NCI-H748 treated with DMSO at 0.1 percent for 48 hours (cell line): ENCODE results near the gene NPPA.
"Not testable (repeated sequence)": the region's sequence is repeated elsewhere in the genome, so short reads cannot be mapped to it uniquely, and the experiment has no call there.

Source experiments
- DNase-seq: peaks from one replicate; lab custom pipeline; 2025; lab: John Stamatoyannopoulos, UW

NPPA gene

DNA sequence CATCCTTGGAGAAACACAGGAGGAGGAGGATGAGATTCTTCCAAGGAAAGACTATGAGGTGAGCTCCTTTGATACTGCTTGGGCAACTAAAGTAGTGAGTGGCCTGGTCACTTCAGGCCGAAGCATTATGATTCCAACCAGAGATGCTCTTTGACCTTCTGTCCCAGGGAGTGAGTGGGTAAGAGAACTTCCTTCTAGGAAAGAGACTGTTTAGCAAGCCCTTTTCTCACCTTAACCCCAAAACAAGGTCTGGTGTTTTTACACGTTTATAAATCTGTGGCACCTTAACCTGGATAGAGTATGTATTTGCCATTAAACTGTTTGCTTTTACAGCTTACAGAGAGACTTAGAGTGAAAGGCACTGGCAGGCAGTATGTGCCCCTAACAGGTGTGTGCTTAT lies 40.5 kb downstream of the NPPA start:
- no peak for DNase-seq

DNA sequence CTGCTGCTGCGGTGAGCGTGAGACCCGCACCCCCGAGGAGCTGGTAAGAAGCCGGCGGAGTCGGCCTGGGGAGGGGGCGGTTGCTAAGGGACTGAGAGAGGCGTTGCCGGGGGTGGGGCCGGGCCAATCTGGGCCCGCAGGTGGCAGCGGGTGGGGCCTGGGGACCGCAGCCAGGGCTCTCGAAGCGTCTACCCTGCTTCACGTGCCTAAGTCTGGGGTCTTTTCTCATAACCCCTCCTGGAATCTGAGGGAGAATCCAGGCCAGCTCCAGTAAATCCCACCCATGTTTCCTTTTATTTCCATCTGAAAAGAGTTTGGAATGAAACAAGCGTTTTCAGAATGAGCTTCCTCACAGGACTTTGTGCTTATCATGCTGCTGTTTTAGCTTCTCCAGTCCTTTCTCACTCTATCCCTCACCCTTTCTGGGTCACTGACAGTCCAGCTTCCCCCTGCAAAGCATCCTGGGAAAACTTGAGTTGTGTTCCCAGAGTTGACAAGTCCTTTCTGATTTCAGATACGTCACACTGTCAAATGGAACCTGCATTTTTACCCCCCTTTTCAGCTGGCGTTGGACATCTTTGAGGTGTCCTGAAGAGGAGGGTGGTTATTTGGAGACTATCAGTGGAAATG lies 41.2 kb downstream of the NPPA start:
- DNase-seq: peak; percentile 37

DNA sequence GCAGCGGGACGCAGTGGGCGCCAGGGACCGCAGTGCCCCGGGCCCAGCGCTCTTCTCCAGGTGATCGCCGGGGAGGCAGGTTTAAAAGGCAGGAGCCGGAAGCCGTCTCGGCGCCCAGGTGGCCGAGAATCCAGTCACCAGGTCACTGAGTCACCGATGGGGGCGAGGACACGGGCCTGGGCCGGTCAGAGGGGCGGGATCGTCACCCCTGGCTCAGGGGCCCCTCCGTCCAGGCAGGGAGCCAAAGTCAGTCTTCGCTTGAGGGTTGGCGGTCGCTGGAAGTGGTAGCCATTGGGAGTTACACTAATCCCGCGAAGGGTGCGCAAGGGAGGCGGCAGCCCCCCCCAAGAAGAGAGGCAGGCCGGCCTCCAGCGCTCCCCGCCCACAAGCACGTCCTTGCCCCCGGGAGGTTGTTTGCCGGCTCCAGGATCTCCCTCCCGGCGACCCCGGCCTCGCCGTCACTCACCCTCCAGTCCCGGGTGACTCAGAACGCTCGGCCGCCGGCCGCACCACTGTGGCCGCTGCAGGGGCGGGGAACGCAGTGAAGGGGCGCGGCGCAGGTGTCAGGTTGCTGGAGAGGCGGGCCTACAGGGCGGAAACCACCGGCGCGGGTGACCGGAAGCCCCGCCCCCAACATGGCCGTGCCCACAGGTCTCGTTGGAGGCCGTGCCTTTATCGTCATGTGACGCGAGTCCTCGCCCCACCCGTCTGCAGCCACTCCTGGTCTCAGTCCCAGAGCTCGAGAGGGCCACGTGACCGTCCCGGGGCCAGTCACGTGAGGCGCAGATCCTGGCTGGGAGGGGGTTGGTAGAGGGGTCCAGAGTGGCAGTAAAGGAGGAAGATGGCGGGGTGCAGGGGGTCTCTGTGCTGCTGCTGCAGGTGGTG lies 41.9 kb downstream of the NPPA start, which contains the start of the genes CLCN6 and MTHFR:
CLCN6 (plus strand) TSS at position 770 of the 885 bp plus-strand sequence; CDS start at position 842, 72 bp downstream.
MTHFR (minus strand) TSS at position 543 of the 885 bp plus-strand sequence. CDS start 2,848 bp downstream, outside the sequence.
- DNase-seq: peak; percentile 82

DNA sequence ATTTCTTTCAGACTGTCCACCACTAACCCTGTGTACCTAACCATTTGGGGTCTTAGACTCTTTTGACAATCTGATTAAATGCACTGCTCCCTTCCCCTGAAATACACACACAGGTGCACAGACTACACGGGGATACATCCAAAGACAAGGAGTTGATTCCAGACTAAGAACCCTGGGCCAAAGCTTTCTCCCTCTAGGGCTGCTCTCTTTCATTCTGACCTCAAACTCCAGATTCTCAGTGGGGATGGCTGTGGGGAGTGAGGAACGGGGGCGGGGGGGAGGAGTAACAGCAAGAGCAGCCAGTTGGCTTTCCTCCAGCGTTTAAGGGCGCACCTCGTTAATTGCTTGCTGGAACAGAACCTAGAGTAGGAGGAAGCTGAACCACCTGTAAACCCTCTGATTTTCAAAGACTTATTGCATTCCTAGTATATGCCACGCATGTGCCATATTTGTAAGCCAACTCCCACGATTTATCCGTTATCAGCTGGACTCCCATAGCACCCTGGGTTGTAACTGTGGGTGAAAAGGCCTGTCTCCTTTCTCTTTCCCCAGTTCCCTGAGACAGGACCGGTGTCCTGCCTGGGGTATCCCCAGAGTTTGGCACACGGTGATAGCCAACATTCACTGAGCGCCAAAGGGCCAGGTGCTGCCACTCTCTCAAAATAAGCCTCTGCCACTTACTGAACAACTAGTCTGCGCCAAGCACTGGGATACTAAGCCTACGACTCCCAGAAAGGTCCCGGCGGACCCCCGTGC lies 42.7 kb downstream of the NPPA start:
- DNase-seq: peak; percentile 16

DNA sequence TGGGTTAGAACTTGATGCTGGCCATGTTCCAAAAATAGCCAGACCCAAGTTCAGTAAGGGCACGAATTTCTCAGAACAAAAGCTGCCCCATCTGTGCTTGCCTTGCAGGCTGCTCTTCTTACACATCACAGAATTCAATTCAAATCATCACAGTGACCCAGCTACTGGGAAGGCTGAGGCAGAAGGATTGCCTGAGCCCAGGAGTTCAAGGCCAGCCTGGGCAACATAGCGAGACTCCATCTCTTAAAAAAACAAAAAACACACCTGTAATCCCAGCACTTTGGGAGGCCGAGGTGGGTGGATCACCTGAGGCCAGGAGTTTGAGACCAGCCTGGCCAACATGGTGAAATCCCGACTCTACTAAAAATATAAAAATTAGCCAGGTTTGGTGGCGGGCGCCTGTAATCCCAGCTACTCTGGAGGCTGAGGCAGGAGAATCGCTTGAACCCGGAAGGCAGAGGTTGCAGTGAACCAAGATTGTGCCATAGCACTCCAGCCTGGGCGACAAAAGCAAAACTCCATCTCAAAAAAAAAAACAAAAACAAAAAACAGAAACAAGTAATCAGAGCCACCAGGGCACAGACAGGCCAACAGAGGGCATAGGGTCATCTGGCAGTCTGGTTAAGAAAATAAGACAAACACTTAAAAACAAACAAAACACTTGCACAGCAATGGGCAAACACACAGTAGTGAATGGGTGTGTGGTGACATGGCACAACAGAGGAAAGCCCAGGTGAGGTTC lies 43.5 kb downstream of the NPPA start:
- not testable (repeated sequence) for DNase-seq

DNA sequence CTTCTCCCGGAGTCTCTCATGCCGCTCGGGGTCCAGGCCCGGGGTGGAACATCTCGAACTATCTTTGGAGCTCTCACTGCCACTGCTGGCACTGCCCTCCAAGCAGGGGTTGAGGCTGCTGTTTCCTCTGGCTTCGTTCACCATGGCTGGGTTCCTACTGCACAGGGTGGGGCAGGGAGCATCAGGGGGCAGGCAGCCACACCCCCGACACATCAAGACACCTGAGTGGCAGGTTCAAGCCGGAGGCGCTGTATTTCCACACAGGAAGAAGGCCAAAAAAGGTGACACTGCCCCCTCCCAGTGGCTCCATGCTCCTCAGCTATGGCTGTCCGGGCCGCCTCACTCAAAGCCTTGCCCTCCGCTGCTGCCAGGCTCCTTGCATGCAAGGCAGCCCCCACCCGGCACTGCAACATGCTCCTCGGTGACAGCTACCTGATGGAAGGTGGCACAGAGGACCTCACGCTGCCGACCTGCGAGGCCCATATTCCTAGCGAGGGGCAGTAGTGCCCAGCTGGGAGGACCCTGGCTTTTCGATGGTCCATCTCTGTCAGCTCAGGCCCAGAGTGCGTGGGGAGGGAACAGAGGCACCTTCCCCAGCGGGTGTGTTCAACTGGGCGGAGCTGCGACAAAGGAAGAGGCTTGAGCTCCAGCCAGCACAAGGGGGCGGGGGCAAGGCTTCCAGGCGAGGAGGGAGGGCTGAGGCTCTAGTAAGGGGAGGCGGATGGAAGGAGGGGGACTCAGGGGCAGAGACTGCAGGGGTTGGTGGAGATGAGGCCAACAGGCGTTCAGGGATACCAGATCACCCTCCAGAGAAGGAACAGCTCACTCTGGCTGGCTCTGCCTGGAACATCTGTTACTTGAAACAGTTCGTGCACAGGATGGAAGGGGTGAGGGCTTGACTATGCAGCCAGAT lies 44.4 kb downstream of the NPPA start:
- no peak for DNase-seq

DNA sequence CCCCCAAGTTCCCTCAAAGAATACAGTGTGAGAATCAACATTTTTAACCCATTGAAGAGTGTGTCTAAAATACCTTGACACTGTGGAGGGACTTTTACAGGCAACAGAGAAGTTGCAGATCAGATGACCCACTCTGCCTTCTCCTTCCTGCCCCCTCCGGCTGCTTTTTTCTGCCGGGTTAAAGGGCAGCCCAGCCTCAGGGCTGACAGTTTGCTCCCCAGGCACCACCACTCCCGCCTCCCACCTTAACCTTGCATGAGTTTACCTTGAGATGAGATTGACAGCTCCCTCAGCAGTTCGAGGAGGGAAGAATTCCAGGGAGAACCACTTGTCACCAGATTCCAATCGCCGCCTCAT lies 45.0 kb downstream of the NPPA start:
- no peak for DNase-seq

DNA sequence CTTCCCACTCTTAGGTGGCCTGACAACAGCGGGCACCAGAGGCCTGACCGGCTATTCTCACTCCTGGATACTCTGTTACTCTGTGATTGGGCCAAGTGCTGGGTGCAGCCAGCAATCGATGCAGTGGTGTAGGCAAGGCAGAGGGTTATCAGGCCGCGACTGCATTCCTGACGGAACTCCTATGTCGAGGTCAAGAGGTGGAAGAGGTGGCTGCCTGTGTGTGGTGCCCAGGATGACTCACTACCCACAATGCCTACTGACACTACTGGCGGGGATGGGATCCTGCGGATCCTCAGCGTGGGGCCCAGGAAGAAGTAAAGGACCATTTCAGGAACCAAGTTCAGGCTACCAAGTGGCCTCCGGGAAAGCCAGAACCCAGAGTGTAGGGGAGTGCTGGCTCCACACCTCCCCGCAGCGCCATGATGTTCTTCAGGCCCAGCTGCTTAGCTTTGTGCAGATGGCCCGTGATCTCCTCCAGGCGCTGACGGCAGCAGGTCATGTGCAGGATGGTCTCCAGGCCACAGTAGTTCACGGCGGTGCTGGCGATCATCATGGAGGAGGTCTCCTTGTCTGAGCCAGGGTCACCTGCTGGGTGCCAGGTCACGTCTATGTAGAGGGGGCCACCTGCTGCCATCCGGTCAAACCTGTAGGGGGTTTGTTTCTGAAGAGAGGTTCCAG lies 46.7 kb downstream of the NPPA start:
- no peak for DNase-seq

DNA sequence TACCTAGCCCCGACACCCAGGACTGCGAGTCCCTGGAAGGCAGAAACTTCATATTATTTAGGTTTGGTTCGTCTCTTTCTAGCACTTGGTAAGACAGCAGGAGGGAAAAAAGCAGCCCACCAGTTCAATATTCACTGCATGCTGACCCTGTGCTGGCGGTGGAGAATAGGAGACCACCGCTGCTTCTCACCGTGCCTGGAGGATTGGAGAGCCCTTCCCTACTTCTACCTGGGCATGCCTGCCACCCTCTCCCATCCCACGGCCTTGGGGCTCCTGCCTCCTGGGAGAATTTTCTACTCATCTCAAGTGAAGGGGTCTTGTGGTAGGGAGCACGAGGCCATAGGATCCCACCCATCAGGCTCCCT lies 47.2 kb downstream of the NPPA start:
- no peak for DNase-seq

DNA sequence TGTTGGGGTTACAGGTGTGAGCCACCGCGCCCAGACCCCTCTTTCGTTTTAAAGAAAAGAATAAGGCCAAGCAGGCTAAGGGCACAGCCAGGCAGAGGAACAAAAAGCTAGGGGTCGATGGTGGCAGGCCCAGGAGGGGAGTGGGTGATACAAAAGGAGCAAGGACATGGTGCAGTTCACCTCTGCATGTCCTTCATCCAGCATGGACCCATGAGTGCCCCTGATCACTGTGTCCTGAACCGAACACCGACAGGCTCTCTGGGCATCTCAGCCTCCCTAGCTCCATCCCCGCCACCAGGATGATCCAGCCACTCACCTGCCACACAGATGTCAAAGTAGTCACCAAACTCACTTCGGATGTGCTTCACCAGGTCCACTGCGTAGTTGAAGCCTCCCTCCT lies 47.7 kb downstream of the NPPA start:
- DNase-seq: no peak

DNA sequence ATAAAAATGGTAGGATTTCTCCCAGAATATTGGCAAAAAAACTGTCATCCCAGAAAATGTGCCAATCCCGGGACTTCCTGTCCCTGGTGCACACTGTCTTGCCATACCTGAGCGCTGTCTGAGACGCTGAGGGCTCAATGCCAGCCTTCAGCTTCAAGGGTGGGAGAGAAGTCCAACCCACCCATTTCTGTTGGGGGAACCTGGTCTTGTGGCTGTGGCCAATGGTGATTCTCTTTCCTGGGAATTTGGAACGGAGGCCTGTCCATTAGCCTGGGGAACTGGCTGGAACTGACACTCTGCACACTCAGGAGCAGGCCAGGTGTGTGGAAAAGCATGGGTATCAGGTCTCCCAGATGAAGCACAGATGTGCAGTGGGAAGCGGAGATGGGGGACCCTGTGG lies 48.5 kb downstream of the NPPA start:
- DNase-seq: no peak

DNA sequence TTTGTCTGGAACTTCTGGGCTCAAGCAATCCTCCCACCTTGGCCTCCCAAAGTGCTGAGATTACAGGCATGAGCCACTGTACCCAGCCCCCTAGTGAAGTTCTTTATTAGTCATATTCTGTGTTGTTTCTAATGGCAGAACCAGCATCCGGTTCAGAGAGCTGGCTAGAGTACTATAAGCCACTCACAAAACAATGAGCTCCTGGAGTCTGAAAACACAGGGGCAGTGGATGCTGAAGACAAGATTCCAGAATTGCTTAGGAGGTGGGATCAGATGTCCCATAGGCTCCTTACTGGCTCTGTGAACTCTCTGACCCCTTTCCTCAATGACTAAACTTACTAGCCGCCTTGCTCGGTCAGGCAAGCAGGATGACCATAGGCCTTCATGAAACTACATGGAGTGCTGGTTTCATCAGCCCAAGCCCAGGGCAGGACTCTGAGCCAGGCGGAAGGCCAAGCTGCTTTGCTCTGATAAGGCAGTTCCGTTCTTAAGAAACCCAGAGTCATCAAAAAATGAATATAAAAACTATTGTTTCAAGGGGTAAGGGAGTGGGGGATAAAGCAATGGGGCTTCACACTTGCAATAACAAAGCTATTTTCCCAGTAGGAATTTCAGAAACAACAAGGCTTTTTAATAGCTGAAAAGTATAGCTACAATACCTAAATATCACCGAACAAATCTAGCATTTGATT lies 49.9 kb downstream of the NPPA start:
- no peak for DNase-seq

DNA sequence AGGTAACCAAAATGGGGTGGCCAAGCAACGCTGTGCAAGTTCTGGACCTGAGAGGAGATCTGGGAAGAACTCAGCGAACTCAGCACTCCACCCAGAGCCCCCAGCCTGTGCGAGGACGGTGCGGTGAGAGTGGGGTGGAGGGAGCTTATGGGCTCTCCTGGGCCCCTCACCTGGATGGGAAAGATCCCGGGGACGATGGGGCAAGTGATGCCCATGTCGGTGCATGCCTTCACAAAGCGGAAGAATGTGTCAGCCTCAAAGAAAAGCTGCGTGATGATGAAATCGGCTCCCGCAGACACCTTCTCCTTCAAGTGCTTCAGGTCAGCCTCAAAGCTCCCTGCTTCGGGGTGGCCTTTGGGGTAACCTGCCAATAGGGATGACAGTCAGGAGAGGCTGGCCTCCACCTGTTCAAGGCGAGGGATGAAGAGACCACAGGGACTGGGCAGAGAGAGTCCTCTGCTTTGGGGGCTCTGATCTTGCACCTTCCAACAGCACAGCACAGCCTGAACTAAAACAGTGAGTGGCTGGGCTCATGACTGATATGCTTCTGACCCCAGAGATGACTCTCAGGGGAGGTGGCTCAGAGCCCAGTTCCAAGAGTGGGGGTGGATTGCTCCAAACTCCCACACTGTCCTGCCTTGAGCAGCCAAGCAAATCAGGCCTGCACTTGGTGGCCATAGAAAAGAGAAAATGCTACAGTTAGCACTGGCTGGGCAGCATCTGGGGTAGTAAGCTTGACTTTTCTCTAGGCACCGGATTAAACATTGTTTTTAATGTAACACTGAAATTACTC lies 51.4 kb downstream of the NPPA start:
- DNase-seq: no peak
